Sciatic nerve (tissue), 2 donors: ENCODE data around the gene GNAI2. TPM values are rescaled to one million over a fixed set of nuclear protein-coding genes. Genes with fewer than 3 reads are reported as not detected.

Experiments used
- ATAC-seq: fragments of 200-7000 bp; cut with Tn5 transposase; one replicate; pipeline ENCODE4 v1.9.1; 2020; ENCODE audit warnings: mild to moderate bottlenecking, moderate library complexity
- DNase-seq: peaks from one replicate; pipeline ENCODE4 v3.0.0-alpha.2; 2020; ENCODE audit warnings: low spot score
- intact Hi-C: fragments of 100-400 bp; cut with DNase I; formaldehyde crosslinking; loops from one replicate; pipeline ENCODE4 v1.14.2; 2022
- total RNA-seq: library from RNA; stranded (reverse); fragmentation: NEBNext Ultra II Directional; extraction: Animal tissue kit (Norgen Biotek cat#: 25700); gene quantifications from one replicate; pipeline ENCODE4 v1.2.1, GENCODE V29; 2021
- donor health status: DM: no; HTN: no; CAD: no.
- donor health status: DM: no; HTN: no; CAD: no.

Gene GNAI2
- 313 TPM for total RNA-seq

GRCh38 chr3:50235716-50236483, at the start of gene GNAI2:
Gene GNAI2, plus strand, starts transcription at chr3:50236204. Its CDS starts 132 bp downstream, at chr3:50236336.
- intact Hi-C loops: no loop called here
- DNase-seq (peak; percentile 98), ATAC-seq (peak; percentile 96)

- ATAC-seq (no peak), DNase-seq (no peak)
- intact Hi-C loops: loop anchor here (2.0 kb wide), 1 partner anchor 67 kb away; no protein-coding TSS in a partner anchor
Observed at GRCh38 chr3:50187750-50188149, 48.3 kb upstream of the GNAI2 start.

GRCh38 chr3:50189274-50189673, 46.7 kb upstream of the GNAI2 start:
- ATAC-seq (peak; percentile 79), DNase-seq (peak; percentile 83)
- intact Hi-C loops: loop anchor here (2.0 kb wide), 1 partner anchor 68 kb away; no protein-coding TSS in a partner anchor

GRCh38 chr3:50189989-50190388, 46.0 kb upstream of the GNAI2 start:
- intact Hi-C loops: loop anchor here (2.0 kb wide), 1 partner anchor 69 kb away; no protein-coding TSS in a partner anchor
- DNase-seq (no peak), ATAC-seq (no peak)

- intact Hi-C loops: no loop called here
Observed at GRCh38 chr3:50190936-50191660, 44.9 kb upstream of the GNAI2 start, which contains the start of gene GNAT1. Gene GNAT1, plus strand, starts transcription at chr3:50191610. Its CDS starts 116 bp downstream, at chr3:50191726.

GRCh38 chr3:50192124-50192523, 43.9 kb upstream of the GNAI2 start:
- intact Hi-C loops: no loop called here
- DNase-seq (no peak), ATAC-seq (no peak)

More at GRCh38 chr3:50190936-50191660, 44.9 kb upstream of the GNAI2 start, which contains the start of gene GNAT1:
- DNase-seq: no peak
- no peak for ATAC-seq

- peak; percentile 84 for DNase-seq
- intact Hi-C loops: no loop called here
- peak; percentile 36 for ATAC-seq
Observed at GRCh38 chr3:50192689-50193141, 43.3 kb upstream of the GNAI2 start.

- intact Hi-C loops: no loop called here
- ATAC-seq: no peak
- no peak for DNase-seq
Observed at GRCh38 chr3:50193286-50193685, 42.7 kb upstream of the GNAI2 start.

GRCh38 chr3:50193746-50194127, 42.3 kb upstream of the GNAI2 start:
- ATAC-seq (no peak), DNase-seq (no peak)
- intact Hi-C loops: loop anchor here (2.0 kb wide), 1 partner anchor 31 kb away; no protein-coding TSS in a partner anchor

- DNase-seq (peak; percentile 84), ATAC-seq (peak; percentile 77)
- intact Hi-C loops: loop anchor here (2.0 kb wide), 1 partner anchor 30 kb away; no protein-coding TSS in a partner anchor
Observed at GRCh38 chr3:50194128-50194902, 41.7 kb upstream of the GNAI2 start.

GRCh38 chr3:50194903-50195500, 41.0 kb upstream of the GNAI2 start:
- DNase-seq: no peak
- intact Hi-C loops: loop anchor here (2.0 kb wide), 1 partner anchor 30 kb away; no protein-coding TSS in a partner anchor

GRCh38 chr3:50195501-50196252, 40.3 kb upstream of the GNAI2 start:
- intact Hi-C loops: loop anchor here (2.0 kb wide), 1 partner anchor 29 kb away; no protein-coding TSS in a partner anchor
- DNase-seq (no peak), ATAC-seq (no peak)

More at GRCh38 chr3:50194903-50195500, 41.0 kb upstream of the GNAI2 start:
- ATAC-seq: peak; percentile 40

- DNase-seq: no peak
- ATAC-seq: no peak
- intact Hi-C loops: no loop called here
Observed at GRCh38 chr3:50196253-50196801, 39.7 kb upstream of the GNAI2 start.

- ATAC-seq: no peak
- intact Hi-C loops: no loop called here
- no peak for DNase-seq
Observed at GRCh38 chr3:50201573-50202315, 34.3 kb upstream of the GNAI2 start.

GRCh38 chr3:50202353-50203112, 33.5 kb upstream of the GNAI2 start:
- intact Hi-C loops: no loop called here
- ATAC-seq (no peak), DNase-seq (no peak)
